Measurements from ENCODE around the gene C6orf89.

DNA sequence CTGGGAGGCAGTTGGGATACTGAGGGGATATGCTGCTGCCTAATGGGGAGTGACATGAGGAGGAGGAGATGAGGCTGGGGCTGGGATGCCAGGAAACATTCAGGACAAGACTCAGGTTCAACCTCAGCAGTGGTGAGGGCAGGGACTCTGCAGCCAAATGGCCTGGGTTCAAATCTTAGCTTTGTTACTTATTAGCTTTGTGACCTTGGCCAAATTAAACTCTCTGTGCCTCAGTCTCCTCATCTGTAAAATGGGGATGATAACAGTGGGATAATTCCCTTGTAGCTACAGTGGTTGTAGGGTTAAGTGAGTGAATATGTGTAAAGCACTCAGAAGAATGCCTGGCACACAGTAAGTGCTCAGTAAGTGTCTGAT is 70.7 kb downstream of the C6orf89 start:
- TF ChIP-seq, protein P1, sequence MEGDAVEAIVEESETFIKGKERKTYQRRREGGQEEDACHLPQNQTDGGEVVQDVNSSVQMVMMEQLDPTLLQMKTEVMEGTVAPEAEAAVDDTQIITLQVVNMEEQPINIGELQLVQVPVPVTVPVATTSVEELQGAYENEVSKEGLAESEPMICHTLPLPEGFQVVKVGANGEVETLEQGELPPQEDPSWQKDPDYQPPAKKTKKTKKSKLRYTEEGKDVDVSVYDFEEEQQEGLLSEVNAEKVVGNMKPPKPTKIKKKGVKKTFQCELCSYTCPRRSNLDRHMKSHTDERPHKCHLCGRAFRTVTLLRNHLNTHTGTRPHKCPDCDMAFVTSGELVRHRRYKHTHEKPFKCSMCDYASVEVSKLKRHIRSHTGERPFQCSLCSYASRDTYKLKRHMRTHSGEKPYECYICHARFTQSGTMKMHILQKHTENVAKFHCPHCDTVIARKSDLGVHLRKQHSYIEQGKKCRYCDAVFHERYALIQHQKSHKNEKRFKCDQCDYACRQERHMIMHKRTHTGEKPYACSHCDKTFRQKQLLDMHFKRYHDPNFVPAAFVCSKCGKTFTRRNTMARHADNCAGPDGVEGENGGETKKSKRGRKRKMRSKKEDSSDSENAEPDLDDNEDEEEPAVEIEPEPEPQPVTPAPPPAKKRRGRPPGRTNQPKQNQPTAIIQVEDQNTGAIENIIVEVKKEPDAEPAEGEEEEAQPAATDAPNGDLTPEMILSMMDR (IDR thresholded peaks at IDR 0.05): no peak
- TF ChIP-seq POLR2A (IDR thresholded peaks at IDR 0.05): no peak
